IMR-90 (cell line): ENCODE results near the gene B4GALT5. TPM values are rescaled to one million over a fixed set of nuclear protein-coding genes. Genes with fewer than 3 reads are reported as not detected.

ENCODE experiments used
- ATAC-seq: fragments of 200-7000 bp; cut with Tn5 transposase; 2 replicates; pipeline ENCODE4 v1.9.1; 2020; ENCODE audit warnings: low read depth, mild to moderate bottlenecking, moderate library complexity
- BruUV-seq: library from RNA; stranded (reverse); fragments of 400-500 nt; replicated peaks from 2 replicates; lab custom pipeline; 2021; lab: Mats Ljungman, UMichigan
- CTCF ChIA-PET: fragments of 300-600 bp; formaldehyde crosslinking; extraction: SDS; loops from one replicate; lab custom pipeline; 2021; ENCODE audit warnings: antibody characterized with exemption; lab: Yijun Ruan, JAX
- POLR2A ChIA-PET: fragments of 300-600 bp; sonication (Branson Sonifier 250); formaldehyde crosslinking; loops from one replicate; lab custom pipeline; 2022; ENCODE audit warnings: antibody characterized with exemption; ENCODE audit not compliant: unreplicated experiment; lab: Charles Lee
- DNase-seq: peaks from one replicate; pipeline ENCODE4 v3.0.0; 2013
- H2AFZ ChIP-seq: replicated peaks from 2 replicates; pipeline ENCODE3; 2013; ENCODE audit warnings: low read length, mild to moderate bottlenecking; ENCODE audit not compliant: poor library complexity
- H2AK5ac ChIP-seq: 2 replicates; pipeline ENCODE4 v1.6.1; 2013; ENCODE audit warnings: low read depth, low read length, inconsistent platforms
- H2AK9ac ChIP-seq: replicated peaks from 2 replicates; pipeline ENCODE3; 2013; ENCODE audit warnings: mild to moderate bottlenecking, low read depth, low read length, moderate library complexity; ENCODE audit not compliant: poor library complexity
- H2BK120ac ChIP-seq: 2 replicates; pipeline ENCODE4 v1.6.1; 2013; ENCODE audit warnings: low read depth, low read length, inconsistent platforms
- H2BK15ac ChIP-seq: 3 replicates; pipeline ENCODE4 v1.6.1; 2013; ENCODE audit warnings: low read depth, low read length, inconsistent platforms
- H2BK20ac ChIP-seq: 2 replicates; pipeline ENCODE4 v1.6.1; 2013; ENCODE audit warnings: low read depth, mild to moderate bottlenecking, inconsistent platforms, low read length, moderate library complexity
- H2BK5ac ChIP-seq: 2 replicates; pipeline ENCODE4 v1.6.1; 2013; ENCODE audit warnings: mild to moderate bottlenecking, low read depth, low read length, inconsistent platforms; ENCODE audit not compliant: poor library complexity, severe bottlenecking
- H3K14ac ChIP-seq: replicated peaks from 2 replicates; pipeline ENCODE4 v1.6.1; 2013; ENCODE audit warnings: low read depth, low read length, inconsistent platforms
- H3K18ac ChIP-seq: 2 replicates; pipeline ENCODE4 v1.6.1; 2013; ENCODE audit warnings: low read depth, low read length, control low read depth
- H3K23ac ChIP-seq: 2 replicates; pipeline ENCODE4 v1.6.1; 2013; ENCODE audit warnings: low read depth, low read length, inconsistent platforms
- H3K27ac ChIP-seq: 2 replicates; pipeline ENCODE4 v1.5.1; 2013; ENCODE audit warnings: mild to moderate bottlenecking, control low read depth, low read length; ENCODE audit not compliant: insufficient read depth
- H3K27me3 ChIP-seq: 2 replicates; pipeline ENCODE4 v1.6.1; 2013; ENCODE audit warnings: low read length; ENCODE audit not compliant: control insufficient read depth, insufficient read depth
- H3K36me3 ChIP-seq: 2 replicates; pipeline ENCODE4 v1.6.1; 2013; ENCODE audit warnings: low read length, mixed read lengths; ENCODE audit not compliant: control insufficient read depth, insufficient read depth
- H3K4ac ChIP-seq: 2 replicates; pipeline ENCODE4 v1.6.1; 2013; ENCODE audit warnings: low read depth, low read length, inconsistent platforms
- H3K4me1 ChIP-seq: 2 replicates; pipeline ENCODE4 v1.6.1; 2013; ENCODE audit warnings: low read length, mixed read lengths; ENCODE audit not compliant: control insufficient read depth, insufficient read depth
- H3K4me2 ChIP-seq: 2 replicates; pipeline ENCODE4 v1.6.1; 2013; ENCODE audit warnings: low read depth, mild to moderate bottlenecking, control low read depth, low read length, moderate library complexity
- H3K4me3 ChIP-seq: 2 replicates; pipeline ENCODE4 v1.5.1; 2013; ENCODE audit warnings: low read depth, mild to moderate bottlenecking, control low read depth, low read length, moderate library complexity; ENCODE audit not compliant: insufficient read depth
- H3K56ac ChIP-seq: 2 replicates; pipeline ENCODE4 v1.6.1; 2013; ENCODE audit warnings: low read length, inconsistent platforms; ENCODE audit not compliant: insufficient read depth; ENCODE audit errors: extremely low read depth
- H3K79me1 ChIP-seq, 2 experiments: 2 replicates each; pipeline ENCODE4 v1.6.1; 2013; ENCODE audit warnings: low read length in 2 of 2, inconsistent platforms in 1 of 2, low read depth in 1 of 2
- H3K9ac ChIP-seq: 2 replicates; pipeline ENCODE4 v1.6.1; 2013; ENCODE audit warnings: low read depth, low read length, control low read depth
- H3K9me1 ChIP-seq: 2 replicates; pipeline ENCODE4 v1.6.1; 2013; ENCODE audit warnings: low read length, inconsistent platforms; ENCODE audit not compliant: insufficient read depth
- H3K9me3 ChIP-seq: 2 replicates; pipeline ENCODE4 v1.6.1; 2013; ENCODE audit warnings: low read length; ENCODE audit not compliant: control insufficient read depth, insufficient read depth
- H4K20me1 ChIP-seq: 2 replicates; pipeline ENCODE4 v1.6.1; 2013; ENCODE audit warnings: low read length, inconsistent platforms; ENCODE audit not compliant: insufficient read depth
- H4K5ac ChIP-seq: 2 replicates; pipeline ENCODE4 v1.6.1; 2013; ENCODE audit warnings: mild to moderate bottlenecking, low read depth, low read length, control low read depth
- H4K8ac ChIP-seq, 2 experiments: 2 replicates each; pipeline ENCODE4 v1.6.1; 2013; ENCODE audit warnings: low read depth in 2 of 2, low read length in 2 of 2, control low read depth in 1 of 2, inconsistent platforms in 1 of 2
- H4K91ac ChIP-seq: 2 replicates; pipeline ENCODE4 v1.6.1; 2013; ENCODE audit warnings: low read depth, low read length, inconsistent platforms; ENCODE audit not compliant: insufficient read depth
- CEBPB ChIP-seq: IDR thresholded peaks from 2 replicates; pipeline ENCODE4 v1.6.1; 2012; ENCODE audit warnings: low read depth, low read length, improper control_type of control experiment
- CTCF ChIP-seq: conservative IDR thresholded peaks from 2 replicates; pipeline ENCODE4 v1.5.1; 2012; ENCODE audit warnings: mild to moderate bottlenecking, low read depth, low read length, improper control_type of control experiment
- ELK1 ChIP-seq: fragments of 150-350 bp; IDR thresholded peaks from 2 replicates; pipeline ENCODE4 v1.6.1; 2016; ENCODE audit warnings: low read depth, mild to moderate bottlenecking, low read length, moderate library complexity, borderline replicate concordance
- FOS ChIP-seq: fragments of 150-350 bp; IDR thresholded peaks from 2 replicates; pipeline ENCODE4 v1.6.1; 2016; ENCODE audit warnings: low read depth, low read length
- MAFK ChIP-seq: IDR thresholded peaks from 2 replicates; pipeline ENCODE4 v1.6.1; 2012; ENCODE audit warnings: low read depth, low read length, improper control_type of control experiment
- MXI1 ChIP-seq: IDR thresholded peaks from 2 replicates; pipeline ENCODE4 v1.6.1; 2012; ENCODE audit warnings: low read depth, mild to moderate bottlenecking, low read length, moderate library complexity, borderline replicate concordance
- NFE2L2 ChIP-seq: fragments of 150-350 bp; IDR thresholded peaks from 2 replicates; pipeline ENCODE4 v1.6.1; 2016; ENCODE audit warnings: low read depth, mild to moderate bottlenecking, low read length
- RAD21 ChIP-seq: IDR thresholded peaks from 2 replicates; pipeline ENCODE4 v1.6.1; 2012; ENCODE audit warnings: low read length, improper control_type of control experiment
- RFX5 ChIP-seq: IDR thresholded peaks from 2 replicates; pipeline ENCODE4 v1.8.0; 2012; ENCODE audit warnings: low read depth, mild to moderate bottlenecking, low read length, moderate library complexity
- USF2 ChIP-seq: fragments of 150-350 bp; IDR thresholded peaks from 2 replicates; pipeline ENCODE4 v1.6.1; 2017; ENCODE audit warnings: mild to moderate bottlenecking, antibody characterized with exemption, low read length, low read depth
- WGBS, 2 experiments: methylation state at CpG; one replicate each; pipeline versions ENCODE4 v1.1.5 to v1.1.7; 2013; ENCODE audit warnings: missing lambda C conversion rate in 2 of 2; ENCODE audit not compliant: insufficient read length in 1 of 2; ENCODE audit errors: extremely low coverage in 2 of 2; 5-methylcytosine and 5-hydroxymethylcytosine counted together
- dilution Hi-C: fragments of 300-500 bp; cut with HindIII; formaldehyde crosslinking; loops from one replicate; pipeline ENCODE4 v1.14.3; 2018; ENCODE audit warnings: low sequenced_read_pairs; ENCODE audit not compliant: unreplicated experiment
- in situ Hi-C: fragments of 300-500 bp; cut with MboI; formaldehyde crosslinking; loops from 3 replicates; pipeline ENCODE4 v1.14.3; 2019; ENCODE audit warnings: low sequenced_read_pairs, inconsistent platforms, mixed read lengths
- intact Hi-C: fragments of 100-400 bp; cut with micrococcal nuclease; formaldehyde crosslinking; loops from 2 replicates; pipeline ENCODE4 v1.10.0; 2022
- polyA plus RNA-seq, 3 experiments: library from polyadenylated mRNA; depleted of rRNA; stranded (reverse); fragments of >200 nt; gene quantifications; 2 replicates each; pipeline ENCODE4 v1.2.3, GENCODE V29; 2012; ENCODE audit warnings: low replicate concordance in 1 of 3
- total RNA-seq: library from RNA; depleted of rRNA; stranded (reverse); fragments of >200 nt; gene quantifications from 2 replicates; pipeline ENCODE4 v1.2.3, GENCODE V29; 2012

The B4GALT5 gene
- total and polyA plus RNA-seq, 2 of the 4 experiments (the other 2 are of a cell fraction): 11.3 to 20.4 TPM

- Histone ChIP-seq H3K18ac (no peak overlapping the region), H2AFZ (no peak overlapping the region), H2BK20ac (no peak overlapping the region), H4K91ac (no peak overlapping the region), H3K56ac (no peak overlapping the region), H3K9me1 (no peaks in the 10 kb centered on the region), H3K23ac (no peak overlapping the region), H3K36me3 (no peaks in the 10 kb centered on the region), H3K4ac (no peak overlapping the region), H3K27ac (no peak overlapping the region), H3K4me3 (no peak overlapping the region), H4K20me1 (no peaks in the 10 kb centered on the region), H2BK5ac (no peak overlapping the region), H3K27me3 (peaks cover 6% of the 10 kb centered on the region; the same call in 1 of the 2 replicates), H3K9ac (no peak overlapping the region), H3K4me2 (no peak overlapping the region), H3K14ac (no peak overlapping the region), H2BK120ac (no peak overlapping the region), H4K5ac (no peak overlapping the region), H2BK15ac (no peak overlapping the region), H4K8ac (no peak overlapping the region), H3K9me3 (no peaks in the 10 kb centered on the region), H3K79me1 (no peaks in the 10 kb centered on the region), H2AK9ac (no peak overlapping the region), H2AK5ac (no peak overlapping the region), H3K4me1 (peaks cover 12% of the 10 kb centered on the region)
- BruUV-seq: no TSS peak
- CTCF ChIA-PET: interaction anchor here (1.0 kb wide), 1 partner anchor 66 kb away, joined by 6 read pairs; no protein-coding TSS in a partner anchor
- dilution Hi-C loops (no loop called here), in situ Hi-C loops (loop anchor here (5.0 to 25.0 kb wide), 3 partner anchors 65 to 480 kb away; no protein-coding TSS in a partner anchor), intact Hi-C loops (no loop called here)
- no peak for ATAC-seq
- DNase-seq: no peak
- POLR2A ChIA-PET: no interaction called here
- WGBS, 2 experiments: 80% methylated on average over 1 of the region's 1 CpG; no CpG with 5 or more reads in 1 of the 2 experiments
- no peak for TF ChIP-seq USF2
- TF ChIP-seq ELK1: no peak
- TF ChIP-seq CTCF: no peak
- TF ChIP-seq RFX5: no peak
- TF ChIP-seq MXI1: no peak
- no peak for TF ChIP-seq NFE2L2
- TF ChIP-seq FOS: no peak
- TF ChIP-seq CEBPB: no peak
- no peak for TF ChIP-seq MAFK
- no peak for TF ChIP-seq RAD21
These were observed 106.1 kb downstream of the B4GALT5 start for GRCh38 chr20:49607568-49607967.
